GM18909 (cell line): ENCODE measurements around the gene ZNF22.

Source experiments
- ATAC-seq: cut with Tn5 transposase; IDR thresholded peaks from one replicate; pipeline ENCODE4 v1.9.1; 2021; ENCODE audit warnings: mild to moderate bottlenecking; ENCODE audit not compliant: unreplicated experiment, poor library complexity

Gene ZNF22

DNA sequence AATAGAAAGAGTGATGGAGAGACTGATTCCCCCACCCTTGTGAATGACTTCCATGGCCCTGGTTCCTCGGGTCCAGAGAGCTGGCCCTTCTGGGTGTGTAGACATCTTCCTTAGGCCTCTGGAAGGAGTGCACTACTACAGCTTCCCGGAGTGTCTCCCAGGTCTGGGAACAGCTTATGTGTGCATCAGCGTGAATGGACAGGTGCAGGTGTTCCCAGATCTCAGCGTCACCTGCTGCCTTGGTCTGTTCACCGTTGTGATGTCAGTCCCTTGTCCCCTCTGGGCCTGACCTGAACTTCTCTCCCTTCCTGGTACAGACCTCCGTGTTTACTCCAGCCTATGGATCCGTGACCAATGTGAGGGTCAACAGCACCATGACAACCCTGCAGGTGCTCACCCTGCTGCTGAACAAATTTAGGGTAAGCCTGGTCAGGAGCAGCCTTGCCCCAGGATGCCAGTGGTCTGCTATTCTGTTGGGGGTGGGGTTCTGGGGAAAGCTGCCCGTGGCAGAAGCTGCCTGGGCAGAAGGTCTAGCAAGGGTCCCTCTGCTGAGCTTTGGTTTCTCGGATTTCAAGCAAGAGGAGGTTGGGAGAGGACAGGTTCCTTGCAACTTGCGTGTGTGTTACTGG is 11.7 kb upstream of the ZNF22 start:
- ATAC-seq, result no peak

DNA sequence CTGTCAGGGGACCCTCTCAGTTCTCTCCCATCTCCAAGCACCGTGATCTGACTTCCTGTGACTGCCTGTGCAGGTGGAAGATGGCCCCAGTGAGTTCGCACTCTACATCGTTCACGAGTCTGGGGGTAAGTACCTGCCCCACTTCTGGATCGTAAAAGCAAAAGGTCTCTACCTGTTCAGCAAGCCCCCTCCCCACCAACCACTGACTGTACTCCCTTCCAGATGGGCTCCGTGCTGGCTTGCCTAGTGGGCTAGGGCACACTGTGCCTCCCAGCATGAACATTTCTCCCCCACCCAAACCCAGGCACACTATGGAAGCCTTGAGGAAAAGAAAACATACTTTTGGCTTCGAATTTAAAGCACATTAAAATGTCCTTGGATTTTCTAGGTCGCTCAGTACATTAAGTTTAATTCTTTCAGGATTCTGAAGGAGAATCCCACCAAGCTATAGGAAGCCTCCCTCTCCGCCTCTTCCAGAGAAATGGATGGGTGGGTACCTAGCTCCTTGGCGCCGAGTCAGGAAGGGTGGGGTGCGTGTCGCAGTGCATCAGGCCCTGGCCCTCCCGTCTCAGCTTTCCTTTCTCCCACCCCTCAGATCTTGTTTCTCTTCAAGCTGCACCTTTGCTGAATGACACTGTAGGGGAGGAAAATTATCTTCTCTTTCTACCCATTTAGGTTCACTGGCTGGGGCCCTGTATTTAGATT is 11.0 kb upstream of the ZNF22 start:
- no peak for ATAC-seq

DNA sequence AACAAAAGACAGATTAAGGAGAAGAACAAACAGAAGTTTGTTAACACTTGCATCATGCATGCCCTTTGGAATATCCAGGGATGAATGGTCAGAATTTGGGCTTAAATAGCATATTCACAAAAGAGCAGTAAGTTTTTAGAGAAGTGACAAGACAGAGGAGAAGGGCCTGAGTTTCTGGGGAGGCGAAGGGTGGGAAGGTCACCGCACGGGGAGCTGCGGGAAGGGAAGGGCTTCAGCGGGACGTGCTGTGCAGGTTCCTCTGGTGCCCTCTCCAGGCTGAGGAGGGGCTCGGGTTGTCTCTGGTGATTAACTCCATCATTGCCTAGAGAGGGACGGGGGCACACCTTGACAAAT is 10.4 kb upstream of the ZNF22 start:
- no peak for ATAC-seq

DNA sequence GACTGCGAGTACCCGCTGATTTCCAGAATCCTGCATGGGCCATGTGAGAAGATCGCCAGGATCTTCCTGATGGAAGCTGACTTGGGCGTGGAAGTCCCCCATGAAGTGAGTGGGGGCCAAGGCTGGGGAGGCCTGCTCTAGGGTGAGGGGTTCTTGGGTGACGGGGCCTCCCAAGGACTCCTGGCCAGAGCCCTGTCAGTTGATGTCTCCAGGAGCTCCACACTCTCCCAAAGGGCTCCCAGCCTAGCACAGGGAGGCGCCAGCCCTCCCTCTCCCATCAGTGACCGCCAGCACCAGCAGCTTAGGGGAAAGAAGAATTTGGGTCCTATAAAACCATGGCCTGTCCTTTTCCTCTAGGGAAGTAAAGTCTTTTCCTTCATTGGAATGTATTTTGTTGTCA is 9.8 kb upstream of the ZNF22 start:
- ATAC-seq, result no peak

DNA sequence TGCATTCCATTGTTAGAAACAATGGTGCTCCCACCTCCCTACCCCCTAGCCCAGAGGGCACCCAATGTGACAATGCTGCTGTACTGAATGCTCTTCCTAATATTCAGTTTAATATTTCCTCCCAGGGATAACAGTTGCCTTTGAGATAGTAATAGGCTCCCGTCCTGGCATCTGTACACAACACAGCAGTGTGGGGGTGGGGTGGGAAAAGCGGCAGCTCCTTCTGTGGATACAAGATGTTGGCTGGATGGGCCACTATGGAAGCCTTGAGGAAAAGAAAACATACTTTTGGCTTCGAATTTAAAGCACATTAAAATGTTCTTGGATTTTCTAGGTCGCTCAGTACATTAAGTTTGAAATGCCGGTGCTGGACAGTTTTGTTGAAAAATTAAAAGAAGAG is 9.2 kb upstream of the ZNF22 start:
- ATAC-seq, result no peak

DNA sequence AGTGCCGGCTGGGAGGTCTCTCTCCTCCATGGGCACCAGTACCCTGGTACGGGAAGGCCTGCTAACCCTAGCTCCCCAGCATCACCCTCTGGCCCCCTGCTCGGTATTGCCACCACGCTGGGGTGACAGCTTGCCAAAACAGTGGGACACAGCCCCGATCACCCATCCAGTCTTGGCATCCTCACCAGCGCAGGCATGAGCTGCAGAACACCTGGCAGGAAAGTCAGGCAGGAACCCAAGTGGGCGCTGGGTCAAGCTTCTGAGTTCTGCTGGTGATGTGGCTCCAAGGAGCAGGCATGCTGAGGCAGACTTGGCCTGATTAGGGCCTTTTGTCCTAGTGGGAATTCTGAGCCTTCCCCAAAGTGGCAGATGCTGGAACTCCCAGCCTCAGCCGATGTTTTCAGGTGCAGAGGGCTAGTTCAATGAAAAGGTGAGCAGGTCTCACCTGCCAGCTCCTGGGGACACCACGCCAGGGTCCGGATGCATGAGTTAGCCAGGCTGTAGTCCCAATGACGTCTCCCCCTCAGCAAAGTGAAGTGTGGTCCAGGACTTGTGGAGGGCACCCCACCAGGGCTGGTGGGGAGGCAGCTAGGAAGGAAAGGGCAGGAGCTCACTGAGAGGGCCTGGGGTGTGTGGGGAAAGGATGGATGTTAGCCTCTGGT is 8.5 kb upstream of the ZNF22 start:
- ATAC-seq, result no peak

DNA sequence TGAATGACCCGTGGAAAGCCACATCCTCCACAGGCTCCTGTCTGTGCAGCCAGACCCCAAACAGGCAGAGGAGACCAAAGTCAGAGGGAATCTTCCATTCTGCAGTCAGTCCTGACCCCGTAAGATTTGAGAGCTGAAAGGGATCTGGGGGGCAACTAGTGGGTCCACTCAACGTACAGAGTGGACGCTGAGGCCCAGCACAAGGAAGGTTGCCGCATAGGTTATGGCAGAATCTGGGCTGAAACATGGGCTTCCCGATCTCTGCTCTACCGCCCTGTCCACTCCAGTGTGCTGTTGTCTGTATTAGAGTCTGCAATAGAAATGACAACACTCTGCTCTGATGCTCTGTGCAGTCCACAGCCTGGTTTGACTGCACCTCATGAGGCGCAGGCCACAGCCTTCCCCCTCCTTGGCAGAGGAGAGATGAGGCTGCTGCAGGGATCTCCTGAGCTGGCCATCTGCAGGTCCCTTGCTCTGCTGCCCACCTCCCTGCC is 7.9 kb upstream of the ZNF22 start:
- ATAC-seq, result no peak

DNA sequence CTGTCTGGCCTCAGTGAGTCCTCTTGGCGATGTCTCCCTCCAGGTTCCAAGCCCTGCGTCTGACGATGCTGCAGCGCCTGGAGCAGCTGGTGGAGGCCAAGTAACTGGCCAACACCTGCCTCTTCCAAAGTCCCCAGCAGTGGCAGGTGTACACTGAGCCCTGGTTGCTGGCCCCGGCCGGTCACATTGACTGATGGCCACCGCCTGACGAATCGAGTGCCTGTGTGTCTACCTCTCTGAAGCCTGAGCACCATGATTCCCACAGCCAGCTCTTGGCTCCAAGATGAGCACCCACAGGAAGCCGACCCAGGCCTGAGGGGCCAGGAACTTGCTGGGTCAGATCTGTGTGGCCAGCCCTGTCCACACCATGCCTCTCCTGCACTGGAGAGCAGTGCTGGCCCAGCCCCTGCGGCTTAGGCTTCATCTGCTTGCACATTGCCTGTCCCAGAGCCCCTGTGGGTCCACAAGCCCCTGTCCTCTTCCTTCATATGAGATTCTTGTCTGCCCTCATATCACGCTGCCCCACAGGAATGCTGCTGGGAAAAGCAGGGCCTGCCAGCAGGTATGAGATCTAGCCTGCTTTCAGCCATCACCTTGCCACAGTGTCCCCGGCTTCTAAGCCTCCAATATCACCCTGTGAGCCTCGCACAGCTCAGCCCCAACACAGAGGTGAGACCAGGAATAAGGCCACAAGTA is 7.3 kb upstream of the ZNF22 start:
- no peak for ATAC-seq

DNA sequence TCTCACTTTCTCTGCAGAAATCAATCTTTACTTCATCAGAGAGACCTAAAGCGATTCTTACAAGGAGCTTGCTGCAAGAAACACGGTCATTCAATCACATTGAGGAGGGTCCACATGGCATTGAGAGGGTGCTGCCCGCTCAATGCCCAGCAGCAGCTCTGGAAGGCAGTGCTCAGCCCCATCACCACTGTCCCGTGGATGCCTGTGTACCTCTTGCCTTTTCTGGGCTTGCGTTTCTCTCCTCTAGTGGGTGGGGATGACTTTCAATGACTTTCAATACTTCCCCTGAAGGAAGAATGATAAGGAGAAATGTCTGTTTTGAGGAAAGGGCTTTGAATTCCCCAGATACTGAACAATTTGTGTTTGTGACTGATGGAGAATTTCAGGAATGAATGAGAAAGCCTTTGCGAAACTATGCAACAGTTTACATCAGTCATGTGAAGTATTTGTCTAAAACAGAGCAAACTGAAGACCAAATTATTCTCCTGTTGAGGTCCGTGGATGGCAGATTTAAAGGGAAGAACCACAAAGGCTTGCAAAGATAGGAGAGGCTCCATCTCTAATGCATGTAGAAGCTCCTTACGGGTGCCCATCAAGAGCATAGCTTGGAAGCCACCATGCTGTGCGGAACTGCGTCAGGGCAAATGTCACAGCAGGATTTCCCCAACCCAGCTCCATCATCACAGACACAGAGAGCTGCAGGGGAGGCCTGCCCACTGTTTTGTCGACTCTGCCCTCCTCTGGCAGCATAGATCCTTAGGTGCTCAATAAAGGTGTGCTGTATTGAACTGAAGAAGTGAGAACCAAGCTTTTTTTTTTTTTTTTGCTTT is 6.6 kb upstream of the ZNF22 start:
- no peak for ATAC-seq

DNA sequence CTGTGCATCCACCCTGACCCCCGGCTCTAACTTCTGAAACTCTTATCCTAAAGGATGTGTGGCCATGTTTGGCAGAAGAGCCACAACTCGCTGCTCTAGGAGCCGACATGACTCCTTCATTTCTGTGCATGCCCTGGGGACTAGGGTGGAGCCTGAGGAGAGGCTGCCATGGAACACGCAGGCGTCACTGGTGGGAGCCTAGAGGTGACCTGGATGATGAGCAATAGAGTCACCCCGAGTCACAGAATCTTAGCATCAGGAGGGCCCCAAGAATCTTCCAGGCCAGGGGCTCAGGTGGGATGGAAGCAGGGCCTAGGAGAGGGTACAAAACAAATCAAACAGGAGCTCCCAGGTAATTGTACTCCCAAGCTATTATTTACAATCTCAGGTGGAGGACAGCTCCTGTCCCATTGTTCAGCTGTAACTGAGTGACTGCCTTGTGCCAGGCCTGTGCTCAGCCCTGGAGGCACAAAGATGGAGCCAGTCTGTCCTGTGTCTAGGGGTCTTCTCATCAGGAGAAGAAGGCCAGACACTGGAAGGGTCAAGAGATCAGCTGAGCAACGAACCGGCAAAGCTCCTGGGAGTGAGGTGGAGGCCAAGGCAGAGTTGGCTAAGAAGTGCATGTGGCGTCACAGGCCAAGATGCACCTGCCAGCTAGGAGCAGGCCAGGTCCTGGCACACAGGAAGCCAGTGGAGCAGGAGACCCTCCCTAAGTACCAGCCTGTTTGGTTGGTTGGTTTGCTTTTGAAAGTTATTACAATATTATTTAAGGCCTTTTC is 5.8 kb upstream of the ZNF22 start:
- ATAC-seq, result no peak

DNA sequence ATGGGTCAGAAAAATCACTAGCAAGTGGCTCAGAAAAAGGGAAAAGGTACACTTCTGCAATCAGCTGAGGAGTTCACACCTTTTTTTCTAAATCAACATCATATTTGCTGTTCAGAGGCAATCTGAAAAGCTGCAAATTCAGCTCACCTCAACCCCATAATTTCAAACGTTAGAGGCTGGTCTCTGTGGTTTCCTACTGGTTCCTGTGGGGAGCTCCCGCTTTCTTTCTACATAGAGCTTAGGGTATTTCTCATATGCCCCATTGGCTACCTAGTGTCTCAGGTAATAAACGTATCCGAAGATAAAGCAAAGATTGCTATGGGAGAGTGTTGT is 5.2 kb upstream of the ZNF22 start:
- ATAC-seq, result no peak

DNA sequence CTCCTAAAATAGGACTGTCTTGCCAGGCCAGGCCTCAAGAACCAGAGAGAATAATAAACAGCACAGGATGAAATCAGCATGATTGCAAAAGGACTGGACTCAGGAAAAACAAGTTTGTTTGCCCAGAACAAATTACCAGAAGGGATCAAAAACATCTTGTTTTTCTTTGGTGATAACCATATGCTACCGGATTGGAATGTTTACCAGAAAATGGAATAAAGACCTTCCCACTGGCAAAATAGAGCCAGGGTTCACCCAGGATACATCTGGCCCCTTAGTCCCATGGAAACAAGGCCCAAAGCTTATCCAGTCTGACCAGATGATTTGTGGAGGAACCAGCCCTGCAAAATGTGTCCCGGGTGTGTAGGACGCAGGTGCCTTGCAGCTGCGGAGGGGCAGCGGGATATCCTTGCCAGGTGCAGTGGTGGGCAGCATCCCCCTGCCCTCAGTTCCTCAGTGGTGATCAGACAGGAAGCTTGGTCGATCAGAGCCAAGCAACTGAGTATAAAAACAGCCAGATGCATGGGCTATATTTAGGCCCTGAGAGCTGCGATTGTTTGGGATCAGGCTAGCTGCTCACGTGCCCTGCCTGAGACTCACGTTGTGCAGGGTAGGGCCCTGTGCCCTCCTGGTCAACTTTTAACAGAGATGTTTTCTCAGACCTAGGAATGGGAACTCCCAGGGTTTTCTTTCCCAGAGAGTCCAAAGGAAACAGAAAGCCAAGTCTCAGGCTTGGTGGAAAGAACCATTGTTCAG is 4.6 kb upstream of the ZNF22 start:
- no peak for ATAC-seq

DNA sequence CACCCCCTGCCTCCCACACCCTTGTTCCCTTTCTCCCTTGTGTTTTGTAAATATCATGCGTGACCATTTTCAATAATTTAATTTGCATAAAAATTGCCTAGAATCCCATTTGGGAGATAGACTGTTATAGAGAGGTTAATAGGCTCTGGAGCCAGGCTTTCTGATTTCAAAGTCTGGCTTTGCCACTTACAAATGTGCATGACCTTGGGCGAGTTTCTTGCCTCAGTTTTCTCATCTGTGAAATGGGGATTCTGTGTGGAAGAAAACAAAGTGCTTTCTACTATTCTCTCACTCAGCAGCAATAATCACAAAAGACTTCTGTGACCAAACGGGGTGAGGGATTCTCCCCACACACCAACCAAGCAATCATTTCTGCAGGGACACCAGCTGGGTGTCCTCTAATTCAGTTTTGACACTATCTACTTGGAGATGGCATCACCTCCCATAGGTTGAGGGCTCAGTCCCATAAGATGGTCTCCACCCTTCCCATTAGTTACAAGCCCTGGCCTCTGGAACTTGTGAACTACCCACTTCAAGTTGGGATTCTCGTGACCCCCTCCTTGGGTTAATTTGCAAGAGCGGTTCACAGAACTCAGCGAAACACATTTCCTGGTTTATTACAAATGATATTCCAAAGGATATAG is 3.5 kb upstream of the ZNF22 start:
- no peak for ATAC-seq

DNA sequence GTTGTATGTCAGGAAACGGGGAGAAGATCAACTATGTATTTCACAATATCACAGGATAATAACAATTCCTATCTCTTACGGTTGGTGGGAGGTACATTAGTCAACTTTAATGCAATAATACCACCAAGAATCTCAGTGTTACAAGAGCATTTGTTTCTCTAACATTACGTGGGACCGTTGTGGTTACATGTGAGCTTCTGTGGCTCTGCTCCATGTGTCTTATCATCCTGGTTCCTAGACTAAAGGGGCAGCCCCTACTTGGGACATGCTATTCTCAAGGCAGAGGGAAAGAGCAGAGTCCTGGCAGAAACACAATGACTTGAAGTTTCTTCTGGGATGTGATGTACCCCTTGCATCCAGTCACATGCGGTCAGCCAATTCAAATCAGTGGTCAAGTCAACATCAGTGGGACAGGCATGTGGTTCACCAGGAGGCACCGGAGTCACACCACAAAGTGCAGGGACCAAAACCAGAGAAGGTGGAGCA is 2.5 kb upstream of the ZNF22 start:
- no peak for ATAC-seq

DNA sequence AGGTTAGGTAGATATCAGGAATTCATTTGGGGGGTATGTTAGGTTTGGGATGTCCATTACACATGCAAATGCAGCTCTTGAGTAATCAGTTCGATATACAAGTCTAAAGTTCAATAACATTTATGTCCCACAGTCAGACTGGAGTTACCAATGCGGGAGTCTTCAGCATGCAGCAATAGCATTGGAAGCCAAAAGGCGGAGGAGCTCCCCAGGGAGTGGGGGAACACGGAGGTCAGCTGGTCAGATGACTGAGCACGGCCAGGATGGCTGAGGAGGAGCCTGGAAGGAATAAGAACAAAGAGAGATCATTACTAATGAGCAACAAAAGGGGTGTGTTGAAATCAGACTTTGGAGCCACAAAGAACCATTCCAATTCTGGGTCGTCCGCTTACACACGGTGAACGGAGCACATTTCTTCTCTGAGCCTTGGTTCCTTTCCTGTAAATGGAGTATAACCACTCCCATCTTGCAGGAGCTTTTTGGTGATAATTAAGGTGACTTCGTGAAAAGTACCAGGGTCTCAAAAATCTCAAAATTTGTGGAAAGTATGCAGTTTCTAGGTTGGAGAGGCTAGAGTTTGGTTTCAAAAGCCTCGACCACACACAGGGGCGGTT is 478 bp upstream of the ZNF22 start:
- no peak for ATAC-seq

DNA sequence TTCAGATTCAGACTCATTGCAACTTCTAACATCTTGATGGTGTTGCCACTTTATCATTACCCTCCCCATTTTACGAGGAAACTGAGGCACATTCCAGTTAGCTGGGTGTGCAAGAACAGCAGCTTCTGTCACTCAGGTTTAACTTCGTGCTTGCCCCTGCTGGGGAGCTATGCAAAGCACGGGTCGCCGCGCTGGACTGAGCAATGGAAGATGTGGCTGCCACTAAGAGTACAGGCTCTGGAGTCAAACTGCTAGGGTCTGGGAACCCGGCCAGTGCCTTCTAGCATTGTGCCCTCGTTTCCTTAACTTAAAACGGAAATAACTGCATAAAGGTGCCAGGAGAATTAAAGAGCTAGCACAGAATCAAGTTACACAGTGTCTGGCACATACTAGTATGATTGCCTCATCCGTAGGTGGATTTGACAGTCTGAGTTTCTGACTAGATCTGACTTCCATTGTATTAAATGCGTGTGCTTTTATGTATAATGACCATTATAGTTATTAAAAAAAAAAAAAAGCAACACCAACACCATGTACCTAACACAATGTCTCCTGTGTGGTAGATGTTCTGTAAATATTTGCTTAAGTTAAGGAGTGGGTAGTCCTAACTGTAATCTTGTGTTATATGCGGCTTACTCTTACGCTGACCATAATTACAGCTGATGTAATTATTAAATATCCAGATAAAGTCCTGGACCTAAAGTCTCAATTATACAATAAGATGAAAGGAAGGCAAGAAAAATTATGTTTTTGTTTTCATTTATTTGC is 842 bp downstream of the ZNF22 start:
- ATAC-seq, result peak; percentile 85

DNA sequence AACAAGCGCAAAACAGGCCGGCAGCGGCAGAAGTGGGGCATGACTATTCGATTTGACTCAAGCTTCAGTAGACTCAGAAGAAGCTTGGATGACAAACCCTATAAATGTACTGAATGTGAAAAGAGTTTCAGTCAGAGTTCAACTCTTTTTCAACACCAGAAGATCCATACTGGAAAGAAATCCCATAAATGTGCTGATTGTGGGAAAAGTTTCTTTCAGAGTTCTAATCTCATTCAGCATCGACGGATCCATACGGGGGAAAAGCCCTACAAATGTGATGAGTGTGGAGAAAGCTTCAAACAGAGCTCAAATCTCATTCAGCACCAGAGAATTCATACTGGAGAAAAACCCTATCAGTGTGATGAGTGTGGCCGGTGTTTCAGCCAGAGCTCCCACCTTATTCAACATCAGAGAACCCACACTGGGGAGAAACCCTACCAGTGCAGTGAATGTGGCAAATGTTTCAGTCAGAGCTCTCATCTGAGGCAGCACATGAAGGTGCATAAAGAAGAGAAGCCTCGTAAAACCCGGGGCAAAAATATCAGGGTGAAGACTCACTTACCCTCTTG is 2.8 kb downstream of the ZNF22 start:
- no peak for ATAC-seq
